GM23338 (cell line): ENCODE results near the gene PDE6A. TPM values are rescaled to one million over a fixed set of nuclear protein-coding genes. Genes with fewer than 3 reads are reported as not detected.

Experiments
- ATAC-seq: fragments of 200-7000 bp; cut with Tn5 transposase; 3 replicates; pipeline ENCODE4 v1.9.1; 2020
- DNase-seq: peaks from one replicate; pipeline ENCODE4 v3.0.0-alpha.2; 2015; ENCODE audit warnings: low spot score
- H2AFZ ChIP-seq: fragments of 200-600 bp; sonication (generic); 2 replicates; pipeline ENCODE4 v1.8.0; 2016; ENCODE audit warnings: antibody characterized with exemption, mild to moderate bottlenecking, moderate library complexity
- H3F3A ChIP-seq: fragments of 200-600 bp; sonication (generic); replicated peaks from 2 replicates; pipeline ENCODE4 v1.8.0; 2017; ENCODE audit warnings: antibody characterized with exemption, mixed run types, low read depth
- H3K27ac ChIP-seq: fragments of 200-600 bp; sonication (generic); 2 replicates; pipeline ENCODE4 v1.6.1; 2016; ENCODE audit warnings: low read depth
- H3K27me3 ChIP-seq: fragments of 200-600 bp; sonication (generic); 2 replicates; pipeline ENCODE4 v1.8.0; 2016; ENCODE audit warnings: mild to moderate bottlenecking, mixed run types, moderate library complexity; ENCODE audit not compliant: insufficient read depth
- H3K36me3 ChIP-seq: fragments of 200-600 bp; sonication (generic); 2 replicates; pipeline ENCODE4 v1.8.0; 2016; ENCODE audit warnings: mild to moderate bottlenecking; ENCODE audit not compliant: insufficient read depth
- H3K4me1 ChIP-seq: fragments of 200-600 bp; sonication (generic); 2 replicates; pipeline ENCODE4 v1.8.0; 2016; ENCODE audit warnings: mild to moderate bottlenecking, moderate library complexity; ENCODE audit not compliant: insufficient read depth
- H3K4me2 ChIP-seq: fragments of 200-600 bp; sonication (generic); 2 replicates; pipeline ENCODE4 v1.7.1; 2017; ENCODE audit warnings: mixed run types
- H3K4me3 ChIP-seq: fragments of 200-600 bp; sonication (generic); 2 replicates; pipeline ENCODE4 v1.6.1; 2016; ENCODE audit warnings: mixed run types
- H3K79me2 ChIP-seq: fragments of 200-600 bp; sonication (generic); replicated peaks from 2 replicates; pipeline ENCODE4 v1.8.0; 2017; ENCODE audit warnings: mild to moderate bottlenecking; ENCODE audit not compliant: insufficient read depth
- H3K9me2 ChIP-seq: fragments of 200-600 bp; sonication (generic); 2 replicates; pipeline ENCODE4 v1.8.0; 2017; ENCODE audit not compliant: insufficient read depth
- H4K20me1 ChIP-seq: fragments of 200-600 bp; sonication (generic); replicated peaks from 2 replicates; pipeline ENCODE4 v1.8.0; 2017; ENCODE audit warnings: mild to moderate bottlenecking; ENCODE audit not compliant: insufficient read depth
- H3K27ac Mint-ChIP-seq: 2 replicates; pipeline ENCODE4 v1.8.0; 2020; ENCODE audit warnings: inconsistent platforms, mild to moderate bottlenecking, moderate library complexity, mixed read lengths
- H3K27me3 Mint-ChIP-seq: 3 replicates; pipeline ENCODE4 v1.8.0; 2022; ENCODE audit warnings: low read depth, mild to moderate bottlenecking, moderate library complexity, mixed read lengths, inconsistent platforms; ENCODE audit not compliant: insufficient read depth, poor library complexity
- H3K36me3 Mint-ChIP-seq: 3 replicates; pipeline ENCODE4 v1.8.0; 2021; ENCODE audit warnings: low read depth, mild to moderate bottlenecking, inconsistent platforms, moderate library complexity, mixed read lengths
- H3K4me1 Mint-ChIP-seq: 3 replicates; pipeline ENCODE4 v1.8.0; 2020; ENCODE audit warnings: mild to moderate bottlenecking, inconsistent platforms, mixed read lengths
- H3K4me3 Mint-ChIP-seq: 3 replicates; pipeline ENCODE4 v1.8.0; 2021; ENCODE audit warnings: moderate library complexity, mild to moderate bottlenecking, inconsistent platforms, mixed read lengths
- H3K9me3 Mint-ChIP-seq: 3 replicates; pipeline ENCODE4 v1.8.0; 2020; ENCODE audit warnings: moderate library complexity, mild to moderate bottlenecking, inconsistent platforms, mixed read lengths
- CREB1 ChIP-seq: fragments of 250-450 bp; sonication (Bioruptor Pico); IDR thresholded peaks from 2 replicates; pipeline ENCODE4 v1.5.0; 2020; ENCODE audit warnings: low read depth, mild to moderate bottlenecking, moderate library complexity
- EZH2 ChIP-seq: fragments of 200-600 bp; sonication (generic); IDR thresholded peaks from one replicate; pipeline ENCODE4 v1.8.0; 2017; ENCODE audit warnings: antibody characterized with exemption, mild to moderate bottlenecking, low read depth; ENCODE audit not compliant: unreplicated experiment
- EZH2phosphoT487 ChIP-seq: fragments of 200-600 bp; sonication (generic); IDR thresholded peaks from one replicate; pipeline ENCODE4 v1.8.1; 2018; ENCODE audit warnings: antibody characterized with exemption; ENCODE audit not compliant: unreplicated experiment
- JUNB ChIP-seq: IDR thresholded peaks from one replicate; pipeline ENCODE4 v1.6.1; 2016; ENCODE audit warnings: antibody characterized with exemption; ENCODE audit not compliant: unreplicated experiment
- NANOG ChIP-seq: IDR thresholded peaks from 2 replicates; pipeline ENCODE4 v1.6.1; 2016; ENCODE audit warnings: antibody characterized with exemption, borderline replicate concordance
- POLR2AphosphoS5 ChIP-seq: IDR thresholded peaks from 2 replicates; pipeline ENCODE4 v1.6.1; 2016; ENCODE audit warnings: antibody characterized with exemption, low read depth
- STAT1 ChIP-seq: IDR thresholded peaks from one replicate; pipeline ENCODE4 v1.6.1; 2016; ENCODE audit warnings: antibody characterized with exemption; ENCODE audit not compliant: unreplicated experiment
- ZNF114 ChIP-seq: fragments of 250-450 bp; sonication (Bioruptor Pico); IDR thresholded peaks from 2 replicates; pipeline ENCODE4 v1.5.0; 2020; ENCODE audit warnings: mild to moderate bottlenecking, moderate library complexity
- ZNF331 ChIP-seq: fragments of 250-450 bp; sonication (Bioruptor Pico); IDR thresholded peaks from 2 replicates; pipeline ENCODE4 v1.5.0; 2020; ENCODE audit warnings: low read depth, mild to moderate bottlenecking, moderate library complexity
- ZNF462 ChIP-seq: fragments of 250-450 bp; sonication (Bioruptor Pico); IDR thresholded peaks from 2 replicates; pipeline ENCODE4 v1.5.0; 2020; ENCODE audit warnings: mild to moderate bottlenecking, moderate library complexity
- polyA plus RNA-seq: library from polyadenylated mRNA; unstranded; fragments of >200 nt; fragmentation: Nextera tagmentation; extraction: Ambion mirVana; gene quantifications from 2 replicates; pipeline ENCODE4 v1.2.1, GENCODE V29; 2016
- total RNA-seq: library from RNA; depleted of rRNA; stranded (reverse); fragments of >200 nt; shearing (Covaris generic); gene quantifications from 2 replicates; pipeline ENCODE4 v1.2.3, GENCODE V29; 2014
- TF ChIP-seq, protein P1 (sequence below): IDR thresholded peaks from one replicate; pipeline ENCODE4 v1.6.1; 2018; ENCODE audit warnings: antibody characterized with exemption; ENCODE audit not compliant: unreplicated experiment
- TF ChIP-seq, protein P2 (sequence below): IDR thresholded peaks from 2 replicates; pipeline ENCODE4 v1.6.1; 2016; ENCODE audit warnings: antibody characterized with exemption
- TF ChIP-seq, protein P3 (sequence below), 2 experiments: fragments of 200-600 bp in 1 of 2; sonication (generic) in 1 of 2; conservative IDR thresholded peaks; 2 replicates each; pipeline versions ENCODE4 v1.5.1 to v1.6.1; 2016 to 2017; ENCODE audit warnings: antibody characterized with exemption in 2 of 2, low read depth in 2 of 2, mild to moderate bottlenecking in 2 of 2, moderate library complexity in 1 of 2

Gene PDE6A
- total and polyA plus RNA-seq, 2 experiments from 2014 or later: 0.08 TPM; not detected in 1

DNA sequence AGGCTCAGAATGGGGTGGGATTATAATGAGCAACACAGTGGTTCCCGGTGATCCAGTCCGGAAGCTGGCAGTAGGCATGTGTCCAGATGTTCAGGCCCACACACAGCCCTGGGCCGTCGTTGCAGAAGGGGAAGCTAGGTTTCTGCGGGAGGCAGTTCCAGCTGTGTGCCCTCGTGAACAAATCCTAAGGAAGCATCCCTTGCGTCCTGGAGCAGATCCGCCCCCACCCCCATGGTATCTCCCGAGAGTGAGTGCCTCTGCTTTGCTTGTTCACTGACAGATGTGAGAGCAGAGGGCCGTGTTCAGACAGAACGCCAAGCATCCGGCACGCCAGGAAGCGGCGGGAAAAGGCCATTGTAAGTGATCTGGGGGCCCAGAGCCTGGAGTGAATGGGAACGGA, 104.8 kb downstream of the PDE6A start:
- Histone ChIP-seq H2AFZ (no peak overlapping the region), H3K27ac (no peak overlapping the region), H3K27me3 (no peaks in the 10 kb centered on the region), H3K79me2 (no peaks in the 10 kb centered on the region), H3K9me2 (no peaks in the 10 kb centered on the region), H3K4me1 (no peaks in the 10 kb centered on the region), H3K36me3 (no peaks in the 10 kb centered on the region), H3F3A (no peaks in the 10 kb centered on the region), H4K20me1 (0 out of 2 replicates have a peak, but pooled peaks cover 7% of the 10 kb centered on the region), H3K4me3 (no peak overlapping the region), H3K4me2 (no peak overlapping the region)
- peaks cover 2% of the 10 kb centered on the region for H3K27me3 Mint-ChIP-seq
- DNase-seq (no peak), ATAC-seq (no peak)
- H3K36me3 Mint-ChIP-seq: peaks cover 11% of the 10 kb centered on the region
- H3K27ac Mint-ChIP-seq: peak overlapping the region; percentile 91
- H3K4me1 Mint-ChIP-seq: peaks cover 23% of the 10 kb centered on the region
- no peak overlapping the region; the same call in 2 of the 3 replicates for H3K4me3 Mint-ChIP-seq
- H3K9me3 Mint-ChIP-seq: no peaks in the 10 kb centered on the region
- TF ChIP-seq JUNB (no peak), CREB1 (CRISPR knock-in tag) (no peak), POLR2AphosphoS5 (no peak), ZNF114 (CRISPR knock-in tag) (no peak), NANOG (no peak), ZNF462 (CRISPR knock-in tag) (no peak), EZH2 (no peak), STAT1 (no peak), EZH2phosphoT487 (no peak), ZNF331 (no peak)
- TF ChIP-seq, protein P1, sequence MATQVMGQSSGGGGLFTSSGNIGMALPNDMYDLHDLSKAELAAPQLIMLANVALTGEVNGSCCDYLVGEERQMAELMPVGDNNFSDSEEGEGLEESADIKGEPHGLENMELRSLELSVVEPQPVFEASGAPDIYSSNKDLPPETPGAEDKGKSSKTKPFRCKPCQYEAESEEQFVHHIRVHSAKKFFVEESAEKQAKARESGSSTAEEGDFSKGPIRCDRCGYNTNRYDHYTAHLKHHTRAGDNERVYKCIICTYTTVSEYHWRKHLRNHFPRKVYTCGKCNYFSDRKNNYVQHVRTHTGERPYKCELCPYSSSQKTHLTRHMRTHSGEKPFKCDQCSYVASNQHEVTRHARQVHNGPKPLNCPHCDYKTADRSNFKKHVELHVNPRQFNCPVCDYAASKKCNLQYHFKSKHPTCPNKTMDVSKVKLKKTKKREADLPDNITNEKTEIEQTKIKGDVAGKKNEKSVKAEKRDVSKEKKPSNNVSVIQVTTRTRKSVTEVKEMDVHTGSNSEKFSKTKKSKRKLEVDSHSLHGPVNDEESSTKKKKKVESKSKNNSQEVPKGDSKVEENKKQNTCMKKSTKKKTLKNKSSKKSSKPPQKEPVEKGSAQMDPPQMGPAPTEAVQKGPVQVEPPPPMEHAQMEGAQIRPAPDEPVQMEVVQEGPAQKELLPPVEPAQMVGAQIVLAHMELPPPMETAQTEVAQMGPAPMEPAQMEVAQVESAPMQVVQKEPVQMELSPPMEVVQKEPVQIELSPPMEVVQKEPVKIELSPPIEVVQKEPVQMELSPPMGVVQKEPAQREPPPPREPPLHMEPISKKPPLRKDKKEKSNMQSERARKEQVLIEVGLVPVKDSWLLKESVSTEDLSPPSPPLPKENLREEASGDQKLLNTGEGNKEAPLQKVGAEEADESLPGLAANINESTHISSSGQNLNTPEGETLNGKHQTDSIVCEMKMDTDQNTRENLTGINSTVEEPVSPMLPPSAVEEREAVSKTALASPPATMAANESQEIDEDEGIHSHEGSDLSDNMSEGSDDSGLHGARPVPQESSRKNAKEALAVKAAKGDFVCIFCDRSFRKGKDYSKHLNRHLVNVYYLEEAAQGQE: no peak
- TF ChIP-seq, protein P2, sequence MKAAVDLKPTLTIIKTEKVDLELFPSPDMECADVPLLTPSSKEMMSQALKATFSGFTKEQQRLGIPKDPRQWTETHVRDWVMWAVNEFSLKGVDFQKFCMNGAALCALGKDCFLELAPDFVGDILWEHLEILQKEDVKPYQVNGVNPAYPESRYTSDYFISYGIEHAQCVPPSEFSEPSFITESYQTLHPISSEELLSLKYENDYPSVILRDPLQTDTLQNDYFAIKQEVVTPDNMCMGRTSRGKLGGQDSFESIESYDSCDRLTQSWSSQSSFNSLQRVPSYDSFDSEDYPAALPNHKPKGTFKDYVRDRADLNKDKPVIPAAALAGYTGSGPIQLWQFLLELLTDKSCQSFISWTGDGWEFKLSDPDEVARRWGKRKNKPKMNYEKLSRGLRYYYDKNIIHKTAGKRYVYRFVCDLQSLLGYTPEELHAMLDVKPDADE: no peak
- TF ChIP-seq, protein P3, sequence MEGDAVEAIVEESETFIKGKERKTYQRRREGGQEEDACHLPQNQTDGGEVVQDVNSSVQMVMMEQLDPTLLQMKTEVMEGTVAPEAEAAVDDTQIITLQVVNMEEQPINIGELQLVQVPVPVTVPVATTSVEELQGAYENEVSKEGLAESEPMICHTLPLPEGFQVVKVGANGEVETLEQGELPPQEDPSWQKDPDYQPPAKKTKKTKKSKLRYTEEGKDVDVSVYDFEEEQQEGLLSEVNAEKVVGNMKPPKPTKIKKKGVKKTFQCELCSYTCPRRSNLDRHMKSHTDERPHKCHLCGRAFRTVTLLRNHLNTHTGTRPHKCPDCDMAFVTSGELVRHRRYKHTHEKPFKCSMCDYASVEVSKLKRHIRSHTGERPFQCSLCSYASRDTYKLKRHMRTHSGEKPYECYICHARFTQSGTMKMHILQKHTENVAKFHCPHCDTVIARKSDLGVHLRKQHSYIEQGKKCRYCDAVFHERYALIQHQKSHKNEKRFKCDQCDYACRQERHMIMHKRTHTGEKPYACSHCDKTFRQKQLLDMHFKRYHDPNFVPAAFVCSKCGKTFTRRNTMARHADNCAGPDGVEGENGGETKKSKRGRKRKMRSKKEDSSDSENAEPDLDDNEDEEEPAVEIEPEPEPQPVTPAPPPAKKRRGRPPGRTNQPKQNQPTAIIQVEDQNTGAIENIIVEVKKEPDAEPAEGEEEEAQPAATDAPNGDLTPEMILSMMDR (conservative IDR thresholded peaks at IDR 0.05; ENCODE audit: low read depth in 2 of 2): no peak
